T-helper 1 cell treated with Interleukin-12 subunit alpha and Interleukin-12 subunit beta and Interleukin-4 antibody, amounts not matched to agents 30 μg/mL and 1 μg/mL, for 36 hours (primary cell): ENCODE results near the gene TANK.

Experiments used
- H3K27ac Mint-ChIP-seq: one replicate; pipeline ENCODE4 v1.8.0; 2021; ENCODE audit warnings: mild to moderate bottlenecking, mixed read lengths
- H3K27me3 Mint-ChIP-seq: one replicate; pipeline ENCODE4 v1.8.0; 2021; ENCODE audit warnings: low read depth, mixed read lengths
- H3K36me3 Mint-ChIP-seq: one replicate; pipeline ENCODE4 v1.8.0; 2021; ENCODE audit warnings: low read depth, mixed read lengths
- H3K4me1 Mint-ChIP-seq: one replicate; pipeline ENCODE4 v1.8.0; 2021; ENCODE audit warnings: low read depth, mixed read lengths
- H3K4me3 Mint-ChIP-seq: one replicate; pipeline ENCODE4 v1.8.0; 2021; ENCODE audit warnings: mild to moderate bottlenecking, moderate library complexity, mixed read lengths
- H3K9me3 Mint-ChIP-seq: one replicate; pipeline ENCODE4 v1.8.0; 2021; ENCODE audit warnings: mixed read lengths

The TANK gene

GRCh38 chr2:161208527-161209139 lies 48.4 kb downstream of the TANK start:
- no peaks in the 10 kb centered on the region for H3K9me3 Mint-ChIP-seq
- peaks cover 42% of the 10 kb centered on the region for H3K36me3 Mint-ChIP-seq
- peaks cover 11% of the 10 kb centered on the region for H3K4me1 Mint-ChIP-seq
- H3K27ac Mint-ChIP-seq: no peak overlapping the region
- no peak overlapping the region for H3K4me3 Mint-ChIP-seq
- no peaks in the 10 kb centered on the region for H3K27me3 Mint-ChIP-seq

- Mint-ChIP-seq H3K36me3 (peaks cover 41% of the 10 kb centered on the region), H3K27ac (no peak overlapping the region)
Observed at GRCh38 chr2:161209902-161210301, 49.7 kb downstream of the TANK start.

GRCh38 chr2:161217597-161218185 lies 57.5 kb downstream of the TANK start:
- no peaks in the 10 kb centered on the region for H3K9me3 Mint-ChIP-seq
- H3K4me1 Mint-ChIP-seq: peaks cover 31% of the 10 kb centered on the region
- peak overlapping the region; percentile 53 for H3K27ac Mint-ChIP-seq
- no peaks in the 10 kb centered on the region for H3K27me3 Mint-ChIP-seq
- H3K36me3 Mint-ChIP-seq: peaks cover 50% of the 10 kb centered on the region
- no peak overlapping the region for H3K4me3 Mint-ChIP-seq

More at GRCh38 chr2:161209902-161210301, 49.7 kb downstream of the TANK start:
- H3K4me3 Mint-ChIP-seq: no peak overlapping the region
- no peaks in the 10 kb centered on the region for H3K27me3 Mint-ChIP-seq
- H3K9me3 Mint-ChIP-seq: no peaks in the 10 kb centered on the region
- peaks cover 14% of the 10 kb centered on the region for H3K4me1 Mint-ChIP-seq

- Mint-ChIP-seq H3K36me3 (peaks cover 40% of the 10 kb centered on the region), H3K27ac (peak overlapping the region; percentile 46), H3K9me3 (no peaks in the 10 kb centered on the region), H3K27me3 (no peaks in the 10 kb centered on the region), H3K4me3 (no peak overlapping the region), H3K4me1 (peaks cover 31% of the 10 kb centered on the region)
Observed at GRCh38 chr2:161219211-161219610, 59.0 kb downstream of the TANK start.

GRCh38 chr2:161223139-161223732 lies 63.0 kb downstream of the TANK start:
- H3K36me3 Mint-ChIP-seq: peaks cover 37% of the 10 kb centered on the region
- H3K27me3 Mint-ChIP-seq: no peaks in the 10 kb centered on the region
- H3K4me3 Mint-ChIP-seq: no peak overlapping the region
- no peak overlapping the region for H3K27ac Mint-ChIP-seq
- peaks cover 12% of the 10 kb centered on the region for H3K4me1 Mint-ChIP-seq
- no peaks in the 10 kb centered on the region for H3K9me3 Mint-ChIP-seq

- H3K27ac Mint-ChIP-seq: no peak overlapping the region
- H3K4me3 Mint-ChIP-seq: no peak overlapping the region
- peaks cover 15% of the 10 kb centered on the region for H3K4me1 Mint-ChIP-seq
- H3K36me3 Mint-ChIP-seq: peaks cover 42% of the 10 kb centered on the region
- no peaks in the 10 kb centered on the region for H3K9me3 Mint-ChIP-seq
- H3K27me3 Mint-ChIP-seq: no peaks in the 10 kb centered on the region
Observed at GRCh38 chr2:161228511-161229240, 68.4 kb downstream of the TANK start.

- Mint-ChIP-seq H3K36me3 (peaks cover 42% of the 10 kb centered on the region), H3K27me3 (no peaks in the 10 kb centered on the region)
Observed at GRCh38 chr2:161230959-161231358, 70.7 kb downstream of the TANK start.

GRCh38 chr2:161232571-161232970 lies 72.3 kb downstream of the TANK start:
- no peak overlapping the region for H3K27ac Mint-ChIP-seq
- H3K9me3 Mint-ChIP-seq: no peaks in the 10 kb centered on the region
- H3K4me3 Mint-ChIP-seq: no peak overlapping the region
- H3K27me3 Mint-ChIP-seq: no peaks in the 10 kb centered on the region
- H3K36me3 Mint-ChIP-seq: peaks cover 44% of the 10 kb centered on the region
- H3K4me1 Mint-ChIP-seq: peaks cover 31% of the 10 kb centered on the region

More at GRCh38 chr2:161230959-161231358, 70.7 kb downstream of the TANK start:
- Mint-ChIP-seq H3K9me3 (no peaks in the 10 kb centered on the region), H3K4me3 (no peak overlapping the region), H3K27ac (peak overlapping the region; percentile 49), H3K4me1 (peaks cover 21% of the 10 kb centered on the region)

- Mint-ChIP-seq H3K4me3 (no peak overlapping the region), H3K27ac (no peak overlapping the region), H3K9me3 (no peaks in the 10 kb centered on the region), H3K4me1 (peaks cover 36% of the 10 kb centered on the region), H3K27me3 (no peaks in the 10 kb centered on the region), H3K36me3 (peaks cover 32% of the 10 kb centered on the region)
Observed at GRCh38 chr2:161233858-161234431, 73.7 kb downstream of the TANK start.

GRCh38 chr2:161234627-161235026 lies 74.4 kb downstream of the TANK start:
- H3K4me3 Mint-ChIP-seq: no peak overlapping the region
- H3K4me1 Mint-ChIP-seq: peaks cover 35% of the 10 kb centered on the region
- peaks cover 28% of the 10 kb centered on the region for H3K36me3 Mint-ChIP-seq
- no peaks in the 10 kb centered on the region for H3K27me3 Mint-ChIP-seq
- H3K27ac Mint-ChIP-seq: no peak overlapping the region
- H3K9me3 Mint-ChIP-seq: no peaks in the 10 kb centered on the region

- peaks cover 16% of the 10 kb centered on the region for H3K36me3 Mint-ChIP-seq
- peak overlapping the region; percentile 86 for H3K4me3 Mint-ChIP-seq
- no peaks in the 10 kb centered on the region for H3K9me3 Mint-ChIP-seq
- H3K4me1 Mint-ChIP-seq: peaks cover 27% of the 10 kb centered on the region
- H3K27ac Mint-ChIP-seq: peak overlapping the region; percentile 58
- H3K27me3 Mint-ChIP-seq: no peaks in the 10 kb centered on the region
Observed at GRCh38 chr2:161237392-161238264, 77.4 kb downstream of the TANK start.

GRCh38 chr2:161238265-161238559 lies 78.0 kb downstream of the TANK start:
- peaks cover 31% of the 10 kb centered on the region for H3K4me1 Mint-ChIP-seq
- peak overlapping the region; percentile 58 for H3K27ac Mint-ChIP-seq
- H3K9me3 Mint-ChIP-seq: no peaks in the 10 kb centered on the region
- peaks cover 15% of the 10 kb centered on the region for H3K36me3 Mint-ChIP-seq
- peak overlapping the region; percentile 86 for H3K4me3 Mint-ChIP-seq
- H3K27me3 Mint-ChIP-seq: no peaks in the 10 kb centered on the region

- peaks cover 35% of the 10 kb centered on the region for H3K4me1 Mint-ChIP-seq
- no peaks in the 10 kb centered on the region for H3K9me3 Mint-ChIP-seq
- peaks cover 15% of the 10 kb centered on the region for H3K36me3 Mint-ChIP-seq
- peak overlapping the region; percentile 86 for H3K4me3 Mint-ChIP-seq
- peak overlapping the region; percentile 42 for H3K27ac Mint-ChIP-seq
- H3K27me3 Mint-ChIP-seq: no peaks in the 10 kb centered on the region
Observed at GRCh38 chr2:161238560-161239325, 78.5 kb downstream of the TANK start.
